ENCODE results near the gene BACH1. TPM values are rescaled to one million over a fixed set of nuclear protein-coding genes. Genes with fewer than 3 reads are reported as not detected.

BACH1 gene
- total RNA-seq, 1 donor, result 86.9 TPM

DNA sequence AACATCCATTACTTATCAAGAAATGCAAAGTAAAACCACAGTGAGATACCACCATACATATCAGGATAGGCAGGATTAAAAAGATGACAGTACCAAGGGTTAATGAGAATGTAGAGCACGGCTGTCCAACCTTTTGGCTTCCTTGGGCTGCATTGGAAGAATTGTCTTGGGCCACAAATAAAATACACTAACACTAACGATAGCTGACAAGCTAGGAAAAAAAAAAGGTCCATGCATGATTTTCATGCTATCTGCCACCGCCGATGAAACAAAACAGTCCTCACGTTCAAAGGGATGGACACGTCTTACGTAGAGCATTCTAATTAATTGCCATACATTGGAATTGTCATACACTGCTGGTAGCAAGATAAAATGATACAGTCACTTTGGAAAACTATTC is 14.3 kb downstream of the BACH1 start:
- TF ChIP-seq CTCF (IDR thresholded peaks at IDR 0.05; ENCODE audit: insufficient read depth, low read length), result no peak
- H3K4me3 ChIP-seq (ENCODE audit: low read depth, low read length), result no peak overlapping the region
- no peak for DNase-seq (ENCODE audit: low read depth)

DNA sequence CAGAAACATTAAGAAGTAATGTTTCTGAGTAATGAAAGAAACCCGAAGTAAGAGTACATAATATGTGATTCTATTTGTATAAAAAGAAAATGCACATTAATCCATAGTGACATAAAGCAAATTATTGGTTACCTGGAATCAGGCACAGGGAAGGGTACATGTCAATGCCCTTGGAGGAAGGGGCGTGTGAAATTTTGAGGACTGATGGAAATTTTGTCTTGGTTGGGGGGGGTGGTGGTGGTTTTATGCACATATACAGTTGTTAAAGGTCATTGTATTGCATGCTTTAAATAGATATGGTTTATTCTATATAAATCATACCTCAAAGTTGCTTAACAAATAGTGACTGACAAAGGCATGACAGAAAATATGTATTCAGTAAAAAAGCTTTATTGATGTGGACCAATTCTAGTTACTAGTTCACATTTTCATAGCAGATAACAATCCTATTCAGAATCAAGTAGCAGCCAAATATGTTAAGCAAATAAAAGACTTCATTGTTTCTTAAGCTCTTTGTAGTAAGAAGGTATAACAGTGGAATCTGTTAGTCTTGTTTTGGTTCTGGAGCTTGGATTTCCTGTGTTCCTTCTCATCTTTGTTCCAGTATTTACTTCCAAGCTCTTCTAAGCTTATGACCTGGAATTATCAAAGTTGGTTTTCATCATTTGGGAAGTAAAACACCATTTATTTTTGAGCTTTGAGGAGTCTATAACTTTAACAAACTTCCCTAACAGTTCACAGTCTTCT is 15.1 kb downstream of the BACH1 start:
- no peak overlapping the region for H3K4me3 ChIP-seq (ENCODE audit: low read depth, low read length)
- no peak for DNase-seq (ENCODE audit: low read depth)
- no peak for TF ChIP-seq CTCF (IDR thresholded peaks at IDR 0.05; ENCODE audit: insufficient read depth, low read length)

- no peak for TF ChIP-seq CTCF (IDR thresholded peaks at IDR 0.05; ENCODE audit: insufficient read depth, low read length)
- no peak for DNase-seq (ENCODE audit: low read depth)
- no peak overlapping the region for H3K4me3 ChIP-seq (ENCODE audit: low read depth, low read length)
These were observed 16.5 kb downstream of the BACH1 start for GRCh38 chr21:29315131-29315749.

- H3K4me3 ChIP-seq (ENCODE audit: low read depth, low read length), result no peak overlapping the region
- DNase-seq (ENCODE audit: low read depth), result peak; percentile 19
- TF ChIP-seq CTCF (IDR thresholded peaks at IDR 0.05; ENCODE audit: insufficient read depth, low read length), result no peak
These were observed 17.5 kb downstream of the BACH1 start for GRCh38 chr21:29316029-29316742.

- TF ChIP-seq CTCF (IDR thresholded peaks at IDR 0.05; ENCODE audit: insufficient read depth, low read length), result no peak
- H3K4me3 ChIP-seq (ENCODE audit: low read depth, low read length), result no peak overlapping the region
- no peak for DNase-seq (ENCODE audit: low read depth)
These were observed 18.1 kb downstream of the BACH1 start for GRCh38 chr21:29316806-29317205.

GRCh38 chr21:29318354-29318753 is 19.6 kb downstream of the BACH1 start:
- no peak overlapping the region for H3K4me3 ChIP-seq (ENCODE audit: low read depth, low read length)
- DNase-seq (ENCODE audit: low read depth), result peak; percentile 34
- TF ChIP-seq CTCF (IDR thresholded peaks at IDR 0.05; ENCODE audit: insufficient read depth, low read length), result no peak

Data from fibroblast of the aortic adventitia (primary cell).